Motor neuron (in vitro differentiated cells): ENCODE data around the gene IPCEF1. TPM values are rescaled to one million over a fixed set of nuclear protein-coding genes. Genes with fewer than 3 reads are reported as not detected.
"Not testable (repeated sequence)": the region's sequence is repeated elsewhere in the genome, so short reads cannot be mapped to it uniquely, and the experiment has no call there.

Experiments
- ATAC-seq, 8 experiments: fragments of 200-7000 bp; cut with Tn5 transposase; replicated peaks in 6 of 8; 2 replicates each; pipeline ENCODE4 v1.8.0; 2021; ENCODE audit warnings: mild to moderate bottlenecking in 8 of 8, moderate library complexity in 8 of 8
- H3K27ac ChIP-seq, 2 donors: fragments of 250-450 bp; sonication (Bioruptor Pico); 2 replicates each; pipeline ENCODE4 v1.9.0; 2021; ENCODE audit warnings: antibody characterized with exemption in 2 of 2, mild to moderate bottlenecking in 2 of 2, moderate library complexity in 1 of 2
- H3K4me1 ChIP-seq, 2 donors: fragments of 250-450 bp; sonication (Bioruptor Pico); replicated peaks in 1 of 2; 2 replicates each; pipeline ENCODE4 v1.6.1; 2021; ENCODE audit warnings: antibody characterized with exemption in 2 of 2, mild to moderate bottlenecking in 2 of 2, moderate library complexity in 1 of 2
- H3K4me3 ChIP-seq, 5 donors: fragments of 250-450 bp; sonication (Bioruptor Pico); 2 replicates each; pipeline ENCODE4 v1.9.0; 2021; ENCODE audit warnings: antibody characterized with exemption in 5 of 5, mild to moderate bottlenecking in 5 of 5, moderate library complexity in 4 of 5
- WGBS, 10 experiments: fragments of 450-650 bp; shearing (Covaris generic); methylation state at CpG; one replicate each; pipeline ENCODE4 v1.0.0; 2022; 5-methylcytosine and 5-hydroxymethylcytosine counted together
- in situ Hi-C, 9 experiments: fragments of 400-800 bp; cut with MboI; loops; one replicate each; pipeline ENCODE4 v1.15.0; 2021; ENCODE audit warnings: low sequenced_read_pairs in 9 of 9, low pct_unique_long_range_greater_than_20kb in 2 of 9; ENCODE audit not compliant: unreplicated experiment in 9 of 9
- total RNA-seq, 8 experiments: library from RNA; unstranded; fragments of 300-600 nt; gene quantifications; 2 replicates each; pipeline versions ENCODE4 v1.2.3 to v1.2.4, GENCODE V29; 2022

IPCEF1 gene
- total RNA-seq, 8 experiments from 2014 or later = 0.29 to 1.0 (median 0.40) TPM

DNA sequence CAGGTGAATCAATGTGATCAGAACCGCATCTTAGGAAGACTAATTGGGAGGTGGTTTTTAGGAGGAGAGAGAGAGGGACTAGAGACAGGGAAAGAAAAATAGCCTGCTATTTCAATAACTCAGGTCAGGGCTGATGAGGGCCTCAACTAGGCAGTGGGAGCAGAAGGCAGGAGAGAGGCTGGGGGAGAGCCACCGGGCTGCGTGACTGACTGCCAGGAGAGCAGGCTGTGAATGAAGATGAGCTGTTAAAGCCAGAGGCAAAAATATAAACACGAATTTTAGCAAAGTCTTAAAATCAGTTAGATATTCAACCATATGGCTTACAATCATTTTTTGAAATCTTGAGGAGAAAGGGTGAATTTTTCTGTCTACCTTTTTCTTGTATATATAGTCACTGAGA lies 149.6 kb downstream of the IPCEF1 start:
- H3K4me3 ChIP-seq = no peak overlapping the region
- in situ Hi-C loops = no loop called here
- ATAC-seq = no peak
- no peak overlapping the region for H3K27ac ChIP-seq
- H3K4me1 ChIP-seq = no peaks in the 10 kb centered on the region
- WGBS, 10 experiments = 6 to 77% (median 63%) methylated on average over 3 to 4 of the region's 4 CpGs

DNA sequence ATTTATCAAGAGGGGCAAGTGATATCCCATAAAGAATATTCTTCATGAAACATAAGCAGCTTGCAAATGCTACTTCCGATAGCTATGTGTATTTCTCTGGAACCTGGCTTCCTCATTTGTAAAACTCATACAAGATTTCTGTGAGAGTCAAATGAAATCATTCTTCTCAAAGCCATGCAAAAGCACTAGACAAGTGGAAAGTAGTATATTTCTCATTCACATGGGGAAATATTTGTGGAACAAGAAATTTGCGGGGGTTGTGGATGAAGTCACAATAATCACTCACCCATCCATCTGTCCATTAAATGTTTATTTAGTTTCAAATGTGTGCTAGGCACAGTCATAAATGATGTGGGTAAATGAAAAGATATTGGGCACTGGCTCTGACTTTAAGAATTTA lies 150.5 kb downstream of the IPCEF1 start:
- no peak overlapping the region for H3K4me3 ChIP-seq
- no peaks in the 10 kb centered on the region for H3K4me1 ChIP-seq
- no peak overlapping the region for H3K27ac ChIP-seq
- in situ Hi-C loops = no loop called here
- ATAC-seq = no peak
- 13 to 100% (median 82%) methylated on average over 1 to 2 of the region's 2 CpGs; no CpG with 5 or more reads in 2 of the 10 experiments for WGBS, 10 experiments

DNA sequence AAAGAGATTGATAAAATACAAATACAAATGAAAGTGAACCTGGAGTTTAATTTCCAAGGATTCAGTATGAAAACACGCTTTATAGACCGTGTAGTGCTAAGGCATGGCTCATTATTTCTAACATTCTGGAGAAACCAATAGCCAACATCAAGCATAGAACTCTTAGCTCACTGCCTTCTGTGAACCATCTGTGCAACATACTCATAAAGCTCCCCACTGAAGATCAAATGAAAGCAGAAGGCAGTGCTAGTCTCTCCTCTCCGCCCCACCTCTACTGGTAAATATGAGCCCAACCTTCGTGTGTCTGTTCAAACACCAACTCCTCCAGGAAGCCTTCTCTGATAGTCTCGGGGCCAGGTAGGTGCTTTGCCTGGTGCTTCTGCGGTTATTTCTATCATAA lies 153.6 kb downstream of the IPCEF1 start:
- in situ Hi-C loops = no loop called here
- ATAC-seq = no peak
- 0 to 100% (median 88%) methylated on average over 2 to 4 of the region's 6 CpGs; no CpG with 5 or more reads in 1 of the 10 experiments for WGBS, 10 experiments
- no peak overlapping the region for H3K4me3 ChIP-seq
- no peak overlapping the region for H3K27ac ChIP-seq
- no peaks in the 10 kb centered on the region for H3K4me1 ChIP-seq

DNA sequence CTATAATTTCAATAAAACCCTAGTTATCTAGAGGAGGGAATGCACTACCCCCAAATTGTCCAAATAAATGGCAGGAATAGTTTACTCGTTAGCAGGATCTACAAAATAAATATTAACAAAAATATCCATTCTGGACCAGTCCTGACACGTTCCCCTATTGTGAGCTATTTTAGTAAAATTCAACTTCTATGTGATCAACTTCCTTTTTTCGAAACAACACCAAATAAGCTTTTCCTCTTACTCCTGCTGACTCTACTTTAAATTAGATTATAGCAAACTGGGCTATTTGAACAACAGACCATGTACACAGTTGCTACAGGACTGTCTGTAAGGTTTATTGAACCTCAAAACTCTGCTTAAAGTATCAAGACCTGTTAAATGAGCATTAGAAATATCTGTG lies 154.3 kb downstream of the IPCEF1 start:
- Histone ChIP-seq H3K27ac (no peak overlapping the region), H3K4me3 (no peak overlapping the region), H3K4me1 (peaks cover 2 to 5% of the 10 kb centered on the region in 2 donors)
- 5 to 100% (median 78%) methylated on average over 1 to 3 of the region's 3 CpGs; no CpG with 5 or more reads in 1 of the 10 experiments for WGBS, 10 experiments
- in situ Hi-C loops = no loop called here
- no peak for ATAC-seq

DNA sequence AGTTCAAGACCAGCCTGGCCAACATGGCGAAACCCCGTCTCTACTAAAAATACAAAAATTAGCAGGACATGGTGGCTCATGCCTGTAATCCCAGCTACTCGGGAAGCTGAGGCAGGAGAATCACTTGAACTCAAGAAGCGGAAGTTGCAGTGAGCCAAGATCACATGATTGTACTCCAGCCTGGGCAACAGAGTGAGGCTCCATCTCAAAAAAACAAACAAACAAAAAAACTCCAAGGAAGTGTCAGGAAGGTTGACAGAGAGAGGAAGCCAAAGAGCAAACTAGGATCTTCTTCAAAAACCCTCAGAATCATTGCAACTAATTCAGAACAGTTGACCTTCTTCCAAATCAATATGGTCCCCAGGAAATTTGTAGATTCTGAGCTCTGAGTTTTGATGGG lies 154.9 kb downstream of the IPCEF1 start:
- H3K4me3 ChIP-seq, ATAC-seq, in situ Hi-C loops, H3K27ac ChIP-seq: not testable (repeated sequence)
- 21 to 100% (median 85%) methylated on average over 1 to 4 of the region's 4 CpGs; no CpG with 5 or more reads in 2 of the 10 experiments for WGBS, 10 experiments
- H3K4me1 ChIP-seq = peaks cover 9 to 11% of the 10 kb centered on the region in 2 donors

DNA sequence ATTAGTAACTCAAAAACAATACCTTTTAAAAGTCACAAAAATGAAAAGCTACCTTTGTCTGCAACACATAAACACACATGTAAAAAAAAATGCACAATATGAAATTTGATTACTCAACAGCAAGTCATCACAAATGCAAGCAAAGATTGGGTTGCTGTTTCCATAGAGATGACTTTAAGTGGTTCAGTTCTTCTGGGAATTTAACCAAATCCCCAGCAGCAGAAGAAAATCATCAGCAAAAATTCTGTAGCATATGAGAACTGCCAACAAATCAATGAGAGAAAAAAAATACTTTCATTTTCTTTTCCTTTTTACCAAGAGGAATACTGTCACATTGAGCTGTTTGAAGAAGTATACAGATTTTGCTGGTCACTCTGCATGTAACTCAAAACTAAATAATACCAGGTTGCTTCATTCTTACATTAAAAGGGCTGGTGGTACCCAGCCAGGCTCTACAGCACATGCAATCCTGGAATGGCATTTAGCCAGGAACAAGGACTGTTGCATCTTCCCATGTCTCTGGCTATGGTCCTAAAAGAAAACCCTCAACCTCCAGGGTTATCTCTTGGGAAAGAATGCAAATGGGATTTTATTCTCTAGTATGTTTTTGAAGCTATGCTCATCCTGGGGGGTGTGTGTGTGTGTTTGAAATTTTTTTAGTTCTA lies 159.3 kb downstream of the IPCEF1 start:
- peaks cover 11 to 19% of the 10 kb centered on the region in 2 donors for H3K4me1 ChIP-seq
- no peak overlapping the region for H3K27ac ChIP-seq
- H3K4me3 ChIP-seq = no peak overlapping the region
- in situ Hi-C loops = no loop called here
- peak in 1 of 8 experiments; percentile 37 for ATAC-seq

DNA sequence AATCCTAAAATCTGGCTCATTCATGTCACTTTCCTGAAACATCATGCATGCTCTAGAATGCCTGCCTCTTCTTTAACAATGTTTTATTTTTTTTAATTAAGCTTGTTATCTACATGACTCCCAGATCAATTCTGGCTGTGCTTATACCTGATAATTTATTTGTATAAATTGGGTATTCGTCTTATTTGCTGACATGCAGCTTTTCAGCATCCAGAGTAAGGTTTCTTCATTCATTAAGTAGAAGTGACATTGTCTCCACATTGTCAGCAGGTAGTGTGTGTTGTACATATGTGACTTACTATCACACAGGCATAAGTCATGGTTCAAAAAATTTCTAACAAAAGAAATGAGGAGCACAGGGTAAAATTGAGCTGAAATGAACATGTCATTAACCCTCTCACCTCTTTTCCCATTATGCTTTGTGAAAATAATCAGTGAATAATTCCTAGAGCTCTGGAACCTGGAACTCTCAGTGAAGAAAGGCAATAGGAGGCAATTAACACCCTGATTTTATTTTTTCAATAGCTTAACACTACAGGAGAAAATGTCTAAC lies 160.2 kb downstream of the IPCEF1 start:
- peak in 1 of 8 experiments; percentile 41 for ATAC-seq
- in situ Hi-C loops = no loop called here
- Histone ChIP-seq H3K4me3 (no peak overlapping the region), H3K27ac (no peak overlapping the region), H3K4me1 (peaks cover 11 to 19% of the 10 kb centered on the region in 2 donors)
- 7 to 100% (median 86%) methylated on average over 1 of the region's 1 CpG; no CpG with 5 or more reads in 1 of the 10 experiments for WGBS, 10 experiments

DNA sequence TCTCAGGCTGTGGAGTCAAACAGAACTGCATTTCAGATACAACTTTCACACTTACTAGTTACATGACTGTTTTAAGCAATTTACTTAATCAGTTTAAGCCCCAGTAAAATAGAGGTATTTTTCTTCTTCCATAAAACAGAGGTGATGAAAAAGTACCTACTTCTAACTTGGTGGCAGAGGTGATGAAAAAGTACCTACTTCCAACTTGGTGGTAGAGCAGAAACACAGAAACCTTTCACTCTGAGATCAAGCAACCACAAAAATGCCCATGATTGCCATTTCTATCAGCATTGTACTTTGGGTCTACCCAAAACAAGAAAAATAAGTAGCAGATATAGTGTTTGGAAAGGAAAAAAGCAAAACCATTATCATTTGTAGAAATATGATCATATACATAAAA lies 168.9 kb downstream of the IPCEF1 start:
- Histone ChIP-seq H3K27ac (no peak overlapping the region), H3K4me1 (no peaks in the 10 kb centered on the region), H3K4me3 (no peak overlapping the region)
- in situ Hi-C loops = no loop called here
- ATAC-seq = no peak

DNA sequence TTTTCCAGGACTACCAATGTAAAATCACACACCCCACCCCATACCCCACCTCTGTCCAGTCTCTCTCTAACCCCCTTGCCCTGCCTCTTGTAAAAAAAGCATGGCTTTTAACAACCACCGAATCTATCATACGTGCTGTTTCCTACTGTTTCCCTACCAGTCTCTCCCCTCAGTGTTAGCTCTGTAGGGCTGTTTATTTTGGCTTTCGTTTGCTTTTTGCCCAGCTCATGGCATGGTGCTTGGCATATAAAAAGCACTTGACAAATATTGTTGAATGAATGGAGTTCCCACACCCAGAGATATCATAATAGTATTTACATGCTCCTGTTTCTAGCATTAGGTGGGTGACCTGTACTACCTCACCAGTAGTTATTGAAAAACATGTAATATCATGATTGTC lies 169.4 kb downstream of the IPCEF1 start:
- in situ Hi-C loops = no loop called here
- H3K27ac ChIP-seq = no peak overlapping the region
- WGBS, 10 experiments = 27 to 100% (median 90%) methylated on average over 1 to 3 of the region's 3 CpGs; no CpG with 5 or more reads in 3 of the 10 experiments

DNA sequence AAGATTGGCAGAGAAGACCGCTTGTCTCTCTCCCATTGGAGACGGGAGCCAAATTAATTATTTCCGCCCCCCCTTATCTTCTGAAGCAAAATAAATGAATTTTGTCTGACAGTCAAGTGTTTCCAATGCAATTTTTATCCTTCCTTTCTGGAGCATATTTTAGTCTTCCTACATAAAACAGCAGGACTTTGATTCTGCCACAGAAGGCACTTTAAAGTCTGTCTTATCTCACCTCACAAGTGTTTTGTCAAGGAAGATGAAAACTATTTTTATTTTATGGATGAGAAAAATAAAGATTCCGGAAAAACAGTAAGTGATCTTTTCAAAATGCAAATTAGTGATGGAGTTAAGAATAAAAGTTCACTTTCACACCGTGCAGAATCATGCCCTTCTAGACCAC lies 177.2 kb downstream of the IPCEF1 start:
- Histone ChIP-seq H3K4me1 (no peaks in the 10 kb centered on the region), H3K27ac (no peak overlapping the region), H3K4me3 (no peak overlapping the region)
- WGBS, 10 experiments = 25 to 100% (median 71%) methylated on average over 1 to 5 of the region's 5 CpGs; no CpG with 5 or more reads in 1 of the 10 experiments
- ATAC-seq = no peak
- in situ Hi-C loops = no loop called here

More for the DNA sequence above, 169.4 kb downstream of the IPCEF1 start:
- peak in 1 of 8 experiments; percentile 70 for ATAC-seq
- no peaks in the 10 kb centered on the region for H3K4me1 ChIP-seq
- H3K4me3 ChIP-seq = no peak overlapping the region

DNA sequence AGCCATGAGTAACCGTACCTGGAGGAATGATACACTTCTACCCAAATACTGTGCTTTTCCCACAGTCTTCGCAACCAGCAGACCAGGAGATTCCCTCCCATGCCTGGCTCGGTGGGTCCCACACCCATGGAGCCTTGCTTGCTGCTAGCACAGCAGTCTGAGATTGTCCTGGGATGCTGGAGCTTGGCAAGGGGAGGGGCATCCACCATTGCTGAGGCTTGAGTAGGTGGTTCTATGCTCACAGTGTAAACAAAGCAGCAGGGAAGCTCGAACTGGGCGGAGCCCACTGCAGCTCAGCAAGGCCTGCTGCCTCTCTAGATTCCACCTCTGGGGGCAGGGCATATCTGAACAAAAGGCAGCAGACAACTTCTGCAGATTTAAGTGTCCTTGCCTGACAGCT lies 184.2 kb downstream of the IPCEF1 start:
- not testable (repeated sequence) for H3K4me3 ChIP-seq, H3K4me1 ChIP-seq, ATAC-seq, H3K27ac ChIP-seq
- in situ Hi-C loops = loop anchor here in 3 of 9 experiments (25.0 kb wide), 4 partner anchors 115 to 490 kb away; partner anchors contain the start of gene IPCEF1 (in 1 of the 3)
- 20 to 86% (median 60%) methylated on average over 1 of the region's 5 CpGs; no CpG with 5 or more reads in 5 of the 10 experiments for WGBS, 10 experiments

DNA sequence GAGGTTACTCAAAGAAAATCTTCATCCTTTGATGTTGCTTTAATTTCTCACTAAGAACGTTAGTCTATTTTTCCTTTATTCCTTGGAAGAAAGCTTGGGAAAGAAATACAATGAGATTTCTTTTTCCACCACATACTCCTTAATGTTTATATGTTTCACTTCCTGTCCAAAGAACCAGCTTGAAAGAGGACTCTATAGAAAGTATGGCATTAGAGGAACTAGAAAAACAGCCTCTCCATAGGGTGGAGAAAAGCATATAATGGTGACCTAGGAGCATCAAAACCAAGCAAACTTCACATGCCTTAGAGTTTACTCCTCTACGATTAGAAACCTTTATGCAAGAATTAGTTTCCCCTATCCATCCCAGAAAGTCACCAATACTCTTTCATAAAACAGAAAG lies 186.5 kb downstream of the IPCEF1 start:
- WGBS, 10 experiments = 0 to 100% (median 63%) methylated on average over 1 to 2 of the region's 2 CpGs; no CpG with 5 or more reads in 1 of the 10 experiments
- in situ Hi-C loops = loop anchor here in 3 of 9 experiments (25.0 kb wide), 4 partner anchors 117 to 492 kb away; partner anchors contain the start of gene IPCEF1 (in 1 of the 3)
- Histone ChIP-seq H3K4me3 (no peak overlapping the region), H3K4me1 (no peaks in the 10 kb centered on the region), H3K27ac (no peak overlapping the region)
- no peak for ATAC-seq

DNA sequence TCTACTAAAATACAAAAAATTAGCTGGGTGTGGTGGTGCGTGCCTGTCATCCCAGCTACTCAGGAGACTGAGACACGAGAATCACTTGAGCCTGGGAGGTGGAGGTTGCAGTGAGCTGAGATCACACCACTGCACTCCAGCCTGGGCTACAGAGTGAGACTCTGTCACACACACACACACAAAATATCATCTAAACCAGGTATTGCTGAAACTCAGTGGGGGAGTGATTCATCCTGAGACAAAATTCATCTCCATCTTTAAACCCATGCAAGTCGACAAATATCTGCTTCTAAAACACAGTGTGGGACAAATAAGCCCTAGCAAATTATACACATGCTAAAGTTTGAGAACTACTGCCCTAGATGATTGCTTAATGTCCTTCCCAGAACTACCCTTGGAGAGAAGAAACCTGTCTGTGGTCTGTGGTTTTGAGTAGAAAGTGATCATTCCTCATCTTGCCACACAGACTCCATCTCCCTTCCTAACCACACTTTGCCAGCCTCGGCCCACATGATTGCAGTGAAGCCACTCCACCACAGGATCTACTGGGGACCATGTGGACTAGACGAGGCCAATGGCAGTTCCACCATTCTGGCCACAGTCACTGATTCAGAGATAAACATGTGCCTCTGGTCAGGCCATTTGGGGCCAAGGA lies 187.3 kb downstream of the IPCEF1 start:
- no peak for ATAC-seq

More for the DNA sequence above, 187.3 kb downstream of the IPCEF1 start:
- Histone ChIP-seq H3K4me3 (no peak overlapping the region), H3K4me1 (no peaks in the 10 kb centered on the region), H3K27ac (no peak overlapping the region)
- WGBS, 10 experiments = 45 to 87% (median 77%) methylated on average over 2 to 5 of the region's 5 CpGs; no CpG with 5 or more reads in 4 of the 10 experiments
- in situ Hi-C loops = loop anchor here in 3 of 9 experiments (25.0 kb wide), 4 partner anchors 118 to 493 kb away; partner anchors contain the start of gene IPCEF1 (in 1 of the 3)
